HCT116 (cell line): Measurements from ENCODE around the gene ANKS1A. TPM values are rescaled to one million over a fixed set of nuclear protein-coding genes. Genes with fewer than 3 reads are reported as not detected.

Experiments
- ATAC-seq: fragments of 200-7000 bp; cut with Tn5 transposase; 2 replicates; pipeline ENCODE4 v1.9.1; 2020; ENCODE audit warnings: mild to moderate bottlenecking, moderate library complexity
- BruUV-seq: library from RNA; stranded (reverse); fragments of 400-500 nt; replicated peaks from 2 replicates; lab custom pipeline; 2021; lab: Mats Ljungman, UMichigan
- CTCF ChIA-PET: fragments of 300-600 bp; sonication (Branson Sonifier 250); formaldehyde crosslinking; loops from one replicate; lab custom pipeline; 2021; ENCODE audit warnings: antibody characterized with exemption; lab: Charles Lee
- POLR2A ChIA-PET: fragments of 300-600, 350-600 bp; sonication (Branson Sonifier 250); formaldehyde crosslinking; loops from one replicate; lab custom pipeline; 2021; ENCODE audit warnings: antibody characterized with exemption; lab: Charles Lee
- RAD21 ChIA-PET, 2 experiments: fragments of 300-600 bp; sonication (Branson Sonifier 250); formaldehyde crosslinking; loops; one replicate each; lab custom pipeline; 2023; ENCODE audit warnings: low total read pairs in 2 of 2; ENCODE audit not compliant: uncharacterized antibody in 2 of 2, unreplicated experiment in 2 of 2, low non-redundant PET in 1 of 2; lab: Charles Lee
- DNase-seq: peaks from one replicate; pipeline ENCODE4 v3.0.0-alpha.2; 2010; ENCODE audit warnings: low read depth, low spot score
- H2AFZ ChIP-seq: fragments of 200-600 bp; shearing (Covaris generic), sonication (generic); 2 replicates; pipeline ENCODE4 v1.6.1; 2017; ENCODE audit warnings: low read depth, mixed run types, mixed read lengths, antibody characterized with exemption, low read length; ENCODE audit not compliant: poor library complexity, severe bottlenecking
- H3K27ac ChIP-seq: 2 replicates; pipeline ENCODE4 v1.5.1; 2012; ENCODE audit warnings: low read depth, low read length
- H3K27me3 ChIP-seq: fragments of 200-600 bp; sonication (generic); 2 replicates; pipeline ENCODE4 v1.6.1; 2016; ENCODE audit warnings: mixed run types, low read length, mixed read lengths; ENCODE audit not compliant: insufficient read depth
- H3K36me3 ChIP-seq, 2 experiments: fragments of 200-500 bp in 1 of 2; fragments of 200-600 bp in 1 of 2; sonication (Bioruptor generic) in 1 of 2; sonication (generic) in 1 of 2; 2 replicates each; pipeline versions ENCODE4 v1.5.1 to v1.6.1; 2014 to 2016; ENCODE audit warnings: low read length in 2 of 2, inconsistent platforms in 1 of 2, mixed read lengths in 1 of 2, mixed run types in 1 of 2; ENCODE audit not compliant: insufficient read depth in 2 of 2, control insufficient read depth in 1 of 2
- H3K4me1 ChIP-seq, 2 experiments: fragments of 200-600 bp in 1 of 2; sonication (generic) in 1 of 2; 2 replicates each; pipeline versions ENCODE4 v1.5.1 to v1.6.1; 2012 to 2017; ENCODE audit warnings: low read length in 2 of 2, inconsistent platforms in 1 of 2, mild to moderate bottlenecking in 1 of 2, mixed read lengths in 1 of 2, mixed run types in 1 of 2, moderate library complexity in 1 of 2; ENCODE audit not compliant: insufficient read depth in 2 of 2, control insufficient read depth in 1 of 2
- H3K4me2 ChIP-seq: fragments of 200-600 bp; sonication (generic); 2 replicates; pipeline ENCODE4 v1.6.1; 2017; ENCODE audit warnings: mixed run types, low read length, mixed read lengths
- H3K4me3 ChIP-seq, 2 experiments: fragments of 200-600 bp in 1 of 2; sonication (generic) in 1 of 2; replicated peaks in 1 of 2; 2 replicates each; pipeline ENCODE4 v1.5.1; 2011 to 2016; ENCODE audit warnings: low read length in 2 of 2, control low read depth in 1 of 2, low read depth in 1 of 2, mild to moderate bottlenecking in 1 of 2, mixed read lengths in 1 of 2, mixed run types in 1 of 2
- H3K79me2 ChIP-seq: fragments of 200-600 bp; sonication (generic); 2 replicates; pipeline ENCODE4 v1.6.1; 2017; ENCODE audit warnings: mild to moderate bottlenecking, mixed run types, low read length, moderate library complexity, mixed read lengths; ENCODE audit not compliant: insufficient read depth
- H3K9ac ChIP-seq: fragments of 200-600 bp; sonication (generic); 2 replicates; pipeline ENCODE4 v1.6.1; 2016; ENCODE audit warnings: low read length, mixed read lengths
- H3K9me2 ChIP-seq: fragments of 200-600 bp; sonication (generic), shearing (Covaris generic); 2 replicates; pipeline ENCODE4 v1.6.1; 2017; ENCODE audit warnings: mixed run types, mild to moderate bottlenecking, moderate library complexity; ENCODE audit not compliant: insufficient read depth
- H3K9me3 ChIP-seq, 2 experiments: fragments of 200-500 bp in 1 of 2; fragments of 200-600 bp in 1 of 2; sonication (Bioruptor generic) in 1 of 2; sonication (generic) in 1 of 2; 2 replicates each; pipeline ENCODE4 v1.6.1; 2014 to 2017; ENCODE audit warnings: low read length in 2 of 2, mixed read lengths in 2 of 2, inconsistent platforms in 1 of 2, low read depth in 1 of 2, mild to moderate bottlenecking in 1 of 2, mixed run types in 1 of 2, moderate library complexity in 1 of 2; ENCODE audit not compliant: control insufficient read depth in 1 of 2, insufficient read depth in 1 of 2
- H4K20me1 ChIP-seq: fragments of 200-600 bp; sonication (generic), shearing (Covaris generic); 2 replicates; pipeline ENCODE4 v1.6.1; 2017; ENCODE audit warnings: mixed run types, mild to moderate bottlenecking, moderate library complexity; ENCODE audit not compliant: insufficient read depth
- CTCF ChIP-seq, 3 experiments: fragments of 200-600 bp in 1 of 3; sonication (generic) in 1 of 3; IDR thresholded peaks in 2 of 3; conservative IDR thresholded peaks in 1 of 3; 2 replicates each; pipeline ENCODE4 v1.5.1; 2012 to 2017; ENCODE audit warnings: low read depth in 2 of 3, low read length in 2 of 3, antibody characterized with exemption in 1 of 3, borderline replicate concordance in 1 of 3, control low read depth in 1 of 3, mild to moderate bottlenecking in 1 of 3, mixed read lengths in 1 of 3, mixed run types in 1 of 3, moderate library complexity in 1 of 3; ENCODE audit not compliant: insufficient read depth in 1 of 3
- EGR1 ChIP-seq: IDR thresholded peaks from 2 replicates; pipeline ENCODE4 v1.6.1; 2012; ENCODE audit warnings: low read depth
- ELF1 ChIP-seq: IDR thresholded peaks from 2 replicates; pipeline ENCODE4 v1.6.1; 2012; ENCODE audit warnings: low read depth, borderline replicate concordance
- EZH2 ChIP-seq: fragments of 200-600 bp; sonication (generic); IDR thresholded peaks from 2 replicates; pipeline ENCODE4 v1.6.1; 2017; ENCODE audit warnings: antibody characterized with exemption, mixed run types
- POLR2AphosphoS5 ChIP-seq: IDR thresholded peaks from 2 replicates; pipeline ENCODE4 v1.6.1; 2011; ENCODE audit warnings: mild to moderate bottlenecking, low read depth, low read length, moderate library complexity
- SIN3A ChIP-seq: IDR thresholded peaks from 2 replicates; pipeline ENCODE4 v1.6.1; 2012; ENCODE audit warnings: low read depth
- SRF ChIP-seq: IDR thresholded peaks from 2 replicates; pipeline ENCODE4 v1.6.1; 2012; ENCODE audit warnings: low read depth
- TCF7L2 ChIP-seq: IDR thresholded peaks from 2 replicates; pipeline ENCODE4 v1.7.0; 2011; ENCODE audit warnings: borderline replicate concordance, inconsistent platforms; ENCODE audit not compliant: insufficient read depth, insufficient read length; ENCODE audit errors: extremely low read depth
- intact Hi-C: fragments of 100-400 bp; cut with micrococcal nuclease; formaldehyde crosslinking; loops from 2 replicates; pipeline ENCODE4 v1.10.0; 2022
- total RNA-seq: library from RNA; stranded (reverse); gene quantifications from one replicate; pipeline ENCODE4 v1.2.1, GENCODE V29; 2021; ENCODE audit not compliant: unreplicated experiment

ANKS1A gene
- total RNA-seq, 1 experiment from 2014 or later: 20.6 TPM

GRCh38 chr6:34976239-34976638, 87.2 kb downstream of the ANKS1A start:
- POLR2A ChIA-PET: no interaction called here
- no peak for TF ChIP-seq EZH2
- no peak for TF ChIP-seq POLR2AphosphoS5
- TF ChIP-seq ELF1: no peak
- TF ChIP-seq EGR1: no peak
- TF ChIP-seq CTCF (IDR thresholded peaks at IDR 0.05 in 2 of 3, conservative IDR thresholded peaks at IDR 0.05 in 1 of 3; ENCODE audit: borderline replicate concordance in 1 of 3, insufficient read depth in 1 of 3, low read depth in 2 of 3, low read length in 2 of 3): no peak
- no peak for TF ChIP-seq SIN3A
- no peak for TF ChIP-seq SRF
- no peak for TF ChIP-seq TCF7L2
- no peak overlapping the region for H3K27ac ChIP-seq
- DNase-seq: no peak
- ATAC-seq: no peak
- CTCF ChIA-PET: interaction anchor here (0.7 to 1.3 kb wide), 2 partner anchors 11 to 171 kb away, joined by 3 read pairs; no protein-coding TSS in a partner anchor
- no TSS peak for BruUV-seq
- no peak overlapping the region for H3K9ac ChIP-seq
- H3K36me3 ChIP-seq: 0 out of 4 replicates have a peak, but pooled peaks cover 0 to under 1% of the 10 kb centered on the region in 2 experiments
- intact Hi-C loops: no loop called here
- no peaks in the 10 kb centered on the region for H4K20me1 ChIP-seq
- RAD21 ChIA-PET: no interaction called here
- no peaks in the 10 kb centered on the region for H3K9me2 ChIP-seq
- H3K79me2 ChIP-seq: no peaks in the 10 kb centered on the region
- H3K4me1 ChIP-seq: no peaks in the 10 kb centered on the region
- no peaks in the 10 kb centered on the region for H3K27me3 ChIP-seq
- H2AFZ ChIP-seq: no peak overlapping the region
- no peaks in the 10 kb centered on the region for H3K9me3 ChIP-seq
- no peak overlapping the region for H3K4me3 ChIP-seq
- no peak overlapping the region for H3K4me2 ChIP-seq
